ENCODE data around the gene NTNG1. TPM values are rescaled to one million over a fixed set of nuclear protein-coding genes. Genes with fewer than 3 reads are reported as not detected.
"Not testable (repeated sequence)": the region's sequence is repeated elsewhere in the genome, so short reads cannot be mapped to it uniquely, and the experiment has no call there.

Gene NTNG1
- not detected for total RNA-seq
- long read RNA-seq = 0 reads

- intact Hi-C loops (cut with DNase I) = no loop called here
- Histone ChIP-seq H3K36me3 (no peaks in the 10 kb centered on the region), H3K4me1 (peaks cover 0 to 21% (median 4%) of the 10 kb centered on the region in 4 donors), H3K4me3 (peak within 1 kb of the TSS; percentile 20 to 41 (median 30)), H3K9me3 (no peaks in the 10 kb centered on the region), H3K27me3 (peaks cover 0 to 21% of the 10 kb centered on the region in 2 donors), H3K27ac (no peak within 1 kb of the TSS)
- ATAC-seq = peak; percentile 33 to 58 (median 37)
- WGBS (ENCODE audit: insufficient coverage, low coverage, low lambda C conversion rate, missing lambda C conversion rate) = 4% methylated on average over 28 of the region's 79 CpGs
- peak in 1 of 3 donors; percentile 18 for DNase-seq
- no peak for TF ChIP-seq POLR2A (IDR thresholded peaks at IDR 0.05)
- TF ChIP-seq CTCF (IDR thresholded peaks at IDR 0.05) = no peak
Measured at GRCh38 chr1:107140703-107141490, at the start of gene NTNG1. Gene NTNG1, plus strand, starts transcription at chr1:107141039.

- no peak overlapping the region for H3K27ac ChIP-seq
- ATAC-seq = no peak
- intact Hi-C loops (cut with DNase I) = no loop called here
- WGBS (ENCODE audit: insufficient coverage, low coverage, low lambda C conversion rate, missing lambda C conversion rate) = 70% methylated on average over 1 of the region's 1 CpG
- no peak for DNase-seq
- no peaks in the 10 kb centered on the region for H3K36me3 ChIP-seq
- TF ChIP-seq CTCF (IDR thresholded peaks at IDR 0.05) (no peak), POLR2A (IDR thresholded peaks at IDR 0.05) (no peak)
- no peaks in the 10 kb centered on the region for H3K9me3 ChIP-seq
- no peak overlapping the region for H3K4me3 ChIP-seq
- no peaks in the 10 kb centered on the region for H3K27me3 ChIP-seq
- no peaks in the 10 kb centered on the region for H3K4me1 ChIP-seq
Measured at GRCh38 chr1:107091418-107091817, 49.4 kb upstream of the NTNG1 start.

GRCh38 chr1:107093395-107093794 is 47.4 kb upstream of the NTNG1 start:
- H3K27ac ChIP-seq; H3K4me3 ChIP-seq; DNase-seq; ATAC-seq; intact Hi-C loops (cut with DNase I); H3K36me3 ChIP-seq; H3K27me3 ChIP-seq; H3K4me1 ChIP-seq; H3K9me3 ChIP-seq: not testable (repeated sequence)
- 55% methylated on average over 1 of the region's 1 CpG for WGBS (ENCODE audit: insufficient coverage, low coverage, low lambda C conversion rate, missing lambda C conversion rate)

GRCh38 chr1:107095647-107096046 is 45.2 kb upstream of the NTNG1 start:
- ATAC-seq (no peak), DNase-seq (no peak)
- no peaks in the 10 kb centered on the region for H3K4me1 ChIP-seq
- H3K27me3 ChIP-seq = no peaks in the 10 kb centered on the region
- no peak overlapping the region for H3K4me3 ChIP-seq
- H3K27ac ChIP-seq = no peak overlapping the region
- H3K36me3 ChIP-seq = no peaks in the 10 kb centered on the region
- intact Hi-C loops (cut with DNase I) = no loop called here
- H3K9me3 ChIP-seq = no peaks in the 10 kb centered on the region
- TF ChIP-seq POLR2A (IDR thresholded peaks at IDR 0.05) (no peak), CTCF (IDR thresholded peaks at IDR 0.05) (no peak)

GRCh38 chr1:107096690-107097089 is 44.1 kb upstream of the NTNG1 start:
- ATAC-seq = no peak
- Histone ChIP-seq H3K9me3 (no peaks in the 10 kb centered on the region), H3K27me3 (no peaks in the 10 kb centered on the region), H3K27ac (no peak overlapping the region), H3K36me3 (no peaks in the 10 kb centered on the region), H3K4me3 (no peak overlapping the region), H3K4me1 (no peaks in the 10 kb centered on the region)
- intact Hi-C loops (cut with DNase I) = no loop called here
- 13% methylated on average over 2 of the region's 2 CpGs for WGBS (ENCODE audit: insufficient coverage, low coverage, low lambda C conversion rate, missing lambda C conversion rate)
- TF ChIP-seq CTCF (IDR thresholded peaks at IDR 0.05) (no peak), POLR2A (IDR thresholded peaks at IDR 0.05) (no peak)
- no peak for DNase-seq

Measured in right lobe of liver (tissue), 6 donors.